ENCODE results near the gene RNF212.

- TF ChIP-seq CTCF (conservative IDR thresholded peaks at IDR 0.05; ENCODE audit: low read length): no peak
- no peak for TF ChIP-seq EZH2phosphoT487 (IDR thresholded peaks at IDR 0.05; ENCODE audit: borderline replicate concordance)
Measured at GRCh38 chr4:1024882-1025545, 88.3 kb downstream of the RNF212 start.
